IMR-90 (cell line): Measurements from ENCODE around the gene TRMT2A. TPM values are rescaled to one million over a fixed set of nuclear protein-coding genes. Genes with fewer than 3 reads are reported as not detected.

Experiments used
- ATAC-seq: fragments of 200-7000 bp; cut with Tn5 transposase; 2 replicates; pipeline ENCODE4 v1.9.1; 2020; ENCODE audit warnings: low read depth, mild to moderate bottlenecking, moderate library complexity
- BruUV-seq: library from RNA; stranded (reverse); fragments of 400-500 nt; replicated peaks from 2 replicates; lab custom pipeline; 2021; lab: Mats Ljungman, UMichigan
- CTCF ChIA-PET: fragments of 300-600 bp; formaldehyde crosslinking; extraction: SDS; loops from one replicate; lab custom pipeline; 2021; ENCODE audit warnings: antibody characterized with exemption; lab: Yijun Ruan, JAX
- POLR2A ChIA-PET: fragments of 300-600 bp; sonication (Branson Sonifier 250); formaldehyde crosslinking; loops from one replicate; lab custom pipeline; 2022; ENCODE audit warnings: antibody characterized with exemption; ENCODE audit not compliant: unreplicated experiment; lab: Charles Lee
- DNase-seq: peaks from one replicate; pipeline ENCODE4 v3.0.0; 2013
- H2AFZ ChIP-seq: replicated peaks from 2 replicates; pipeline ENCODE3; 2013; ENCODE audit warnings: low read length, mild to moderate bottlenecking; ENCODE audit not compliant: poor library complexity
- H2AK5ac ChIP-seq: 2 replicates; pipeline ENCODE4 v1.6.1; 2013; ENCODE audit warnings: low read depth, low read length, inconsistent platforms
- H2AK9ac ChIP-seq: replicated peaks from 2 replicates; pipeline ENCODE3; 2013; ENCODE audit warnings: mild to moderate bottlenecking, low read depth, low read length, moderate library complexity; ENCODE audit not compliant: poor library complexity
- H2BK120ac ChIP-seq: 2 replicates; pipeline ENCODE4 v1.6.1; 2013; ENCODE audit warnings: low read depth, low read length, inconsistent platforms
- H2BK15ac ChIP-seq: 3 replicates; pipeline ENCODE4 v1.6.1; 2013; ENCODE audit warnings: low read depth, low read length, inconsistent platforms
- H2BK20ac ChIP-seq: 2 replicates; pipeline ENCODE4 v1.6.1; 2013; ENCODE audit warnings: low read depth, mild to moderate bottlenecking, inconsistent platforms, low read length, moderate library complexity
- H2BK5ac ChIP-seq: 2 replicates; pipeline ENCODE4 v1.6.1; 2013; ENCODE audit warnings: mild to moderate bottlenecking, low read depth, low read length, inconsistent platforms; ENCODE audit not compliant: poor library complexity, severe bottlenecking
- H3K14ac ChIP-seq: replicated peaks from 2 replicates; pipeline ENCODE4 v1.6.1; 2013; ENCODE audit warnings: low read depth, low read length, inconsistent platforms
- H3K18ac ChIP-seq: 2 replicates; pipeline ENCODE4 v1.6.1; 2013; ENCODE audit warnings: low read depth, low read length, control low read depth
- H3K23ac ChIP-seq: 2 replicates; pipeline ENCODE4 v1.6.1; 2013; ENCODE audit warnings: low read depth, low read length, inconsistent platforms
- H3K27ac ChIP-seq: 2 replicates; pipeline ENCODE4 v1.5.1; 2013; ENCODE audit warnings: mild to moderate bottlenecking, control low read depth, low read length; ENCODE audit not compliant: insufficient read depth
- H3K27me3 ChIP-seq: 2 replicates; pipeline ENCODE4 v1.6.1; 2013; ENCODE audit warnings: low read length; ENCODE audit not compliant: control insufficient read depth, insufficient read depth
- H3K36me3 ChIP-seq: 2 replicates; pipeline ENCODE4 v1.6.1; 2013; ENCODE audit warnings: low read length, mixed read lengths; ENCODE audit not compliant: control insufficient read depth, insufficient read depth
- H3K4ac ChIP-seq: 2 replicates; pipeline ENCODE4 v1.6.1; 2013; ENCODE audit warnings: low read depth, low read length, inconsistent platforms
- H3K4me1 ChIP-seq: 2 replicates; pipeline ENCODE4 v1.6.1; 2013; ENCODE audit warnings: low read length, mixed read lengths; ENCODE audit not compliant: control insufficient read depth, insufficient read depth
- H3K4me2 ChIP-seq: 2 replicates; pipeline ENCODE4 v1.6.1; 2013; ENCODE audit warnings: low read depth, mild to moderate bottlenecking, control low read depth, low read length, moderate library complexity
- H3K4me3 ChIP-seq: 2 replicates; pipeline ENCODE4 v1.5.1; 2013; ENCODE audit warnings: low read depth, mild to moderate bottlenecking, control low read depth, low read length, moderate library complexity; ENCODE audit not compliant: insufficient read depth
- H3K56ac ChIP-seq: 2 replicates; pipeline ENCODE4 v1.6.1; 2013; ENCODE audit warnings: low read length, inconsistent platforms; ENCODE audit not compliant: insufficient read depth; ENCODE audit errors: extremely low read depth
- H3K79me1 ChIP-seq, 2 experiments: 2 replicates each; pipeline ENCODE4 v1.6.1; 2013; ENCODE audit warnings: low read length in 2 of 2, inconsistent platforms in 1 of 2, low read depth in 1 of 2
- H3K9ac ChIP-seq: 2 replicates; pipeline ENCODE4 v1.6.1; 2013; ENCODE audit warnings: low read depth, low read length, control low read depth
- H3K9me1 ChIP-seq: 2 replicates; pipeline ENCODE4 v1.6.1; 2013; ENCODE audit warnings: low read length, inconsistent platforms; ENCODE audit not compliant: insufficient read depth
- H3K9me3 ChIP-seq: 2 replicates; pipeline ENCODE4 v1.6.1; 2013; ENCODE audit warnings: low read length; ENCODE audit not compliant: control insufficient read depth, insufficient read depth
- H4K20me1 ChIP-seq: 2 replicates; pipeline ENCODE4 v1.6.1; 2013; ENCODE audit warnings: low read length, inconsistent platforms; ENCODE audit not compliant: insufficient read depth
- H4K5ac ChIP-seq: 2 replicates; pipeline ENCODE4 v1.6.1; 2013; ENCODE audit warnings: mild to moderate bottlenecking, low read depth, low read length, control low read depth
- H4K8ac ChIP-seq, 2 experiments: 2 replicates each; pipeline ENCODE4 v1.6.1; 2013; ENCODE audit warnings: low read depth in 2 of 2, low read length in 2 of 2, control low read depth in 1 of 2, inconsistent platforms in 1 of 2
- H4K91ac ChIP-seq: 2 replicates; pipeline ENCODE4 v1.6.1; 2013; ENCODE audit warnings: low read depth, low read length, inconsistent platforms; ENCODE audit not compliant: insufficient read depth
- FOS ChIP-seq: fragments of 150-350 bp; IDR thresholded peaks from 2 replicates; pipeline ENCODE4 v1.6.1; 2016; ENCODE audit warnings: low read depth, low read length
- POLR2A ChIP-seq: IDR thresholded peaks from 2 replicates; pipeline ENCODE4 v1.6.1; 2012; ENCODE audit warnings: mild to moderate bottlenecking, low read depth, low read length
- WGBS, 2 experiments: methylation state at CpG; one replicate each; pipeline versions ENCODE4 v1.1.5 to v1.1.7; 2013; ENCODE audit warnings: missing lambda C conversion rate in 2 of 2; ENCODE audit not compliant: insufficient read length in 1 of 2; ENCODE audit errors: extremely low coverage in 2 of 2; 5-methylcytosine and 5-hydroxymethylcytosine counted together
- dilution Hi-C: fragments of 300-500 bp; cut with HindIII; formaldehyde crosslinking; loops from one replicate; pipeline ENCODE4 v1.14.3; 2018; ENCODE audit warnings: low sequenced_read_pairs; ENCODE audit not compliant: unreplicated experiment
- in situ Hi-C: fragments of 300-500 bp; cut with MboI; formaldehyde crosslinking; loops from 3 replicates; pipeline ENCODE4 v1.14.3; 2019; ENCODE audit warnings: low sequenced_read_pairs, inconsistent platforms, mixed read lengths
- intact Hi-C: fragments of 100-400 bp; cut with micrococcal nuclease; formaldehyde crosslinking; loops from 2 replicates; pipeline ENCODE4 v1.10.0; 2022
- polyA plus RNA-seq, 3 experiments: library from polyadenylated mRNA; depleted of rRNA; stranded (reverse); fragments of >200 nt; gene quantifications; 2 replicates each; pipeline ENCODE4 v1.2.3, GENCODE V29; 2012; ENCODE audit warnings: low replicate concordance in 1 of 3
- total RNA-seq: library from RNA; depleted of rRNA; stranded (reverse); fragments of >200 nt; gene quantifications from 2 replicates; pipeline ENCODE4 v1.2.3, GENCODE V29; 2012
- TF ChIP-seq, protein P1 (sequence below): fragments of 150-350 bp; IDR thresholded peaks from 2 replicates; pipeline ENCODE4 v1.6.1; 2016; ENCODE audit warnings: low read depth, mild to moderate bottlenecking, low read length, moderate library complexity, borderline replicate concordance

TRMT2A gene
- total and polyA plus RNA-seq, 2 of the 4 experiments (the other 2 are of a cell fraction): 22.0 to 39.1 TPM

DNA sequence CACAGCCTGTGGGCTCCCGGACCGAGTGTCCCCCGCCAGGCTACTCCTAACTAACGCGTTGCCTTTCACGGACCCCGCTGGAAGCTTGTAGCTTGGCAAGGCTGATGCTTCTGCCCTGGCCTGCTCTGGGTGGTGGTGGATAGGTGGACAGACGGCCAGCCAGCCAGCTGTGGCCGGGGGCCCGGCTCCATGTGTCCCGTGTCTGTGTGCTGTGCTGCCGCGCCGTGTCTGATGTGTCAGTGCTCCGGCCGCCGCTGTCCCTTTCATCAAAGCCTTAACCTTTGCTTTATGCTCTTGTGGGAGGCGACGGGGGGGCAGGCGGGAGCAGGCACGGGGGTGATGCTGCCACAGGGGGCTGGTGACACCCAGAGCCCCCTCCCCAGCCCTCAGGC lies 28.8 kb upstream of the TRMT2A start:
- Histone ChIP-seq H2BK5ac (no peak overlapping the region), H3K9ac (no peak overlapping the region), H3K4me1 (peaks cover 16% of the 10 kb centered on the region), H2AK9ac (peak overlapping the region; percentile 65), H3K9me3 (no peaks in the 10 kb centered on the region), H2AK5ac (no peak overlapping the region), H3K23ac (no peak overlapping the region), H4K5ac (no peak overlapping the region), H2BK15ac (no peak overlapping the region), H4K8ac (no peak overlapping the region), H3K56ac (no peak overlapping the region), H3K14ac (no peak overlapping the region), H2AFZ (no peak overlapping the region), H2BK120ac (no peak overlapping the region), H3K4ac (no peak overlapping the region), H4K91ac (no peak overlapping the region), H3K36me3 (peaks cover 13% of the 10 kb centered on the region; the same call in 1 of the 2 replicates), H3K27ac (no peak overlapping the region), H3K4me2 (no peak overlapping the region), H4K20me1 (peaks cover 16% of the 10 kb centered on the region), H3K9me1 (peaks cover 11% of the 10 kb centered on the region; the same call in 1 of the 2 replicates), H3K27me3 (no peaks in the 10 kb centered on the region), H3K4me3 (no peak overlapping the region), H3K79me1 (peaks cover 3 to 27% of the 10 kb centered on the region in 2 experiments; a peak in 3 of 4 replicates), H3K18ac (no peak overlapping the region), H2BK20ac (no peak overlapping the region)
- 60% methylated on average over 1 of the region's 21 CpGs; no CpG with 5 or more reads in 1 of the 2 experiments for WGBS, 2 experiments
- BruUV-seq: TSS peak; percentile 78
- DNase-seq: no peak
- TF ChIP-seq POLR2A (no peak), FOS (no peak)
- TF ChIP-seq, protein P1, sequence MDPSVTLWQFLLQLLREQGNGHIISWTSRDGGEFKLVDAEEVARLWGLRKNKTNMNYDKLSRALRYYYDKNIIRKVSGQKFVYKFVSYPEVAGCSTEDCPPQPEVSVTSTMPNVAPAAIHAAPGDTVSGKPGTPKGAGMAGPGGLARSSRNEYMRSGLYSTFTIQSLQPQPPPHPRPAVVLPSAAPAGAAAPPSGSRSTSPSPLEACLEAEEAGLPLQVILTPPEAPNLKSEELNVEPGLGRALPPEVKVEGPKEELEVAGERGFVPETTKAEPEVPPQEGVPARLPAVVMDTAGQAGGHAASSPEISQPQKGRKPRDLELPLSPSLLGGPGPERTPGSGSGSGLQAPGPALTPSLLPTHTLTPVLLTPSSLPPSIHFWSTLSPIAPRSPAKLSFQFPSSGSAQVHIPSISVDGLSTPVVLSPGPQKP: no peak
- CTCF ChIA-PET: no interaction called here
- POLR2A ChIA-PET: no interaction called here
- dilution Hi-C loops: no loop called here
- in situ Hi-C loops: no loop called here
- no peak for ATAC-seq
- intact Hi-C loops: no loop called here
